ENCODE results near the gene TBPL2. TPM values are rescaled to one million over a fixed set of nuclear protein-coding genes. Genes with fewer than 3 reads are reported as not detected.
"Not testable (repeated sequence)": the region's sequence is repeated elsewhere in the genome, so short reads cannot be mapped to it uniquely, and the experiment has no call there.

The TBPL2 gene
- under 1 TPM in 1 of 2 donors, not detected in 1; 0.12 TPM for total RNA-seq

GRCh38 chr14:55440385-55440784 lies at the start of gene TBPL2:
Gene TBPL2, minus strand, starts transcription at chr14:55440616. Its CDS starts 167 bp downstream, at chr14:55440449.
- H3K36me3 ChIP-seq: no peaks in the 10 kb centered on the region
- intact Hi-C loops (cut with DNase I): loop anchor here (10.0 kb wide), 2 partner anchors 254 to 1034 kb away; no protein-coding TSS in a partner anchor
- H3K27ac ChIP-seq: no peak within 1 kb of the TSS
- H3K9me3 ChIP-seq: no peaks in the 10 kb centered on the region
- H3K27me3 ChIP-seq: no peaks in the 10 kb centered on the region
- no peak for DNase-seq
- H3K9ac ChIP-seq (ENCODE audit: low read depth in 2 of 2, low read length in 2 of 2): no peak within 1 kb of the TSS
- TF ChIP-seq CTCF (IDR thresholded peaks at IDR 0.05): no peak
- H3K4me1 ChIP-seq: no peaks in the 10 kb centered on the region
- no peak within 1 kb of the TSS for H3K4me3 ChIP-seq

- no peaks in the 10 kb centered on the region for H3K4me1 ChIP-seq
- no peak overlapping the region for H3K9ac ChIP-seq (ENCODE audit: low read depth in 2 of 2, low read length in 2 of 2)
- no peaks in the 10 kb centered on the region for H3K9me3 ChIP-seq
- TF ChIP-seq CTCF (IDR thresholded peaks at IDR 0.05): no peak
- no peaks in the 10 kb centered on the region for H3K27me3 ChIP-seq
- H3K27ac ChIP-seq: no peak overlapping the region
- no peak overlapping the region for H3K4me3 ChIP-seq
- intact Hi-C loops (cut with DNase I): no loop called here
- H3K36me3 ChIP-seq: no peaks in the 10 kb centered on the region
- DNase-seq: no peak
Measured at GRCh38 chr14:55488204-55488603, 47.8 kb upstream of the TBPL2 start.

- intact Hi-C loops (cut with DNase I): no loop called here
- no peaks in the 10 kb centered on the region for H3K4me1 ChIP-seq
- H3K27me3 ChIP-seq: no peaks in the 10 kb centered on the region
- TF ChIP-seq CTCF (IDR thresholded peaks at IDR 0.05): no peak
- H3K27ac ChIP-seq: no peak overlapping the region
- no peaks in the 10 kb centered on the region for H3K36me3 ChIP-seq
- no peak overlapping the region for H3K9ac ChIP-seq (ENCODE audit: low read depth in 2 of 2, low read length in 2 of 2)
- H3K4me3 ChIP-seq: no peak overlapping the region
- no peaks in the 10 kb centered on the region for H3K9me3 ChIP-seq
- DNase-seq: no peak
Measured at GRCh38 chr14:55482936-55483605, 42.7 kb upstream of the TBPL2 start.

GRCh38 chr14:55481769-55482168 lies 41.4 kb upstream of the TBPL2 start:
- Histone ChIP-seq H3K27ac (no peak overlapping the region), H3K4me3 (no peak overlapping the region), H3K4me1 (no peaks in the 10 kb centered on the region), H3K36me3 (no peaks in the 10 kb centered on the region), H3K9ac (ENCODE audit: low read depth in 2 of 2, low read length in 2 of 2) (no peak overlapping the region), H3K27me3 (no peaks in the 10 kb centered on the region), H3K9me3 (no peaks in the 10 kb centered on the region)
- intact Hi-C loops (cut with DNase I): no loop called here
- TF ChIP-seq CTCF (IDR thresholded peaks at IDR 0.05): no peak
- DNase-seq: no peak

- no peaks in the 10 kb centered on the region for H3K4me1 ChIP-seq
- TF ChIP-seq CTCF (IDR thresholded peaks at IDR 0.05): no peak
- no peak overlapping the region for H3K4me3 ChIP-seq
- no peaks in the 10 kb centered on the region for H3K36me3 ChIP-seq
- H3K9me3 ChIP-seq: no peaks in the 10 kb centered on the region
- H3K27ac ChIP-seq: no peak overlapping the region
- H3K9ac ChIP-seq (ENCODE audit: low read depth in 2 of 2, low read length in 2 of 2): no peak overlapping the region
- intact Hi-C loops (cut with DNase I): no loop called here
- no peak for DNase-seq
- no peaks in the 10 kb centered on the region for H3K27me3 ChIP-seq
Measured at GRCh38 chr14:55477680-55478079, 37.3 kb upstream of the TBPL2 start.

GRCh38 chr14:55476448-55476847 lies 36.0 kb upstream of the TBPL2 start:
- H3K9ac ChIP-seq (ENCODE audit: low read depth in 2 of 2, low read length in 2 of 2); DNase-seq: not testable (repeated sequence)

More at GRCh38 chr14:55476448-55476847, 36.0 kb upstream of the TBPL2 start:
- intact Hi-C loops (cut with DNase I); H3K27ac ChIP-seq; H3K4me1 ChIP-seq; H3K9me3 ChIP-seq; H3K27me3 ChIP-seq; H3K36me3 ChIP-seq; H3K4me3 ChIP-seq: not testable (repeated sequence)
